Activated naive CD4-positive, alpha-beta T cell treated with anti-CD3 and anti-CD28 coated beads, Interleukin-2, amount 50 U/mL, for 72 hours (primary cell): ENCODE measurements around the gene ANGEL2. TPM values are rescaled to one million over a fixed set of nuclear protein-coding genes. Genes with fewer than 3 reads are reported as not detected.
"Not testable (repeated sequence)": the region's sequence is repeated elsewhere in the genome, so short reads cannot be mapped to it uniquely, and the experiment has no call there.

ENCODE experiments used
- ATAC-seq, 2 donors: fragments of 150-1000 bp; cut with Tn5 transposase; 2 replicates each; pipeline ENCODE4 v1.10.0; 2021; ENCODE audit warnings: mild to moderate bottlenecking in 2 of 2, moderate library complexity in 2 of 2
- DNase-seq, 2 donors: peaks; one replicate each; pipeline ENCODE4 v3.0.0; 2021 to 2022; ENCODE audit warnings: low spot score in 2 of 2
- H3K27ac Mint-ChIP-seq, 2 donors: one replicate each; pipeline ENCODE4 v1.8.0; 2022; ENCODE audit warnings: mild to moderate bottlenecking in 2 of 2, mixed read lengths in 2 of 2
- H3K36me3 Mint-ChIP-seq, 2 donors: one replicate each; pipeline ENCODE4 v1.8.0; 2022; ENCODE audit warnings: mixed read lengths in 2 of 2
- H3K9me3 Mint-ChIP-seq, 2 donors: one replicate each; pipeline ENCODE4 v1.8.0; 2022; ENCODE audit warnings: mixed read lengths in 2 of 2
- total RNA-seq, 2 donors: library from RNA; stranded (reverse); gene quantifications; one replicate each; pipeline ENCODE4 v1.2.3, GENCODE V29; 2022

ANGEL2 gene
- total RNA-seq, 2 donors from 2014 or later, result 47.7 to 53.9 TPM

DNA sequence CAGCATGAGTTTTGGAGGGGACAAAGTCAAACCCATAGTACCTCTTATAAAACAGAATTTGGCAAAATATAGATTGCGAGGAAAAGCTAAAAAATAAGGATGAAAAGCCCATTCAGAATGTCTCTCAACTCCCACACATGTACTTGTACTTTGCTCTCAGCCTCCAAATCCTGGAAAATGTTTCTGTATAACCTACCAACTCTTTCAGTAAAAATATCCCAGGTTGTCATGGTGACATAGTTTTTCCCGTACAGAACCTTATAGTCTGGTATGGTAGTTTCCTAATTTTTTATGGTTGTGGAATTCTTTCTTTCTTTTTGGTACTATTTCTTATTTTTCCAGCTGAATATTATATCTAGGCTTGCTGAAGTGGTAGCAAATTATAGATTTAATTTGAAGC is 19.9 kb upstream of the ANGEL2 start:
- no peak overlapping the region for H3K27ac Mint-ChIP-seq
- H3K36me3 Mint-ChIP-seq, result no peaks in the 10 kb centered on the region
- no peaks in the 10 kb centered on the region for H3K9me3 Mint-ChIP-seq
- no peak for DNase-seq
- ATAC-seq, result no peak

- ATAC-seq (no peak), DNase-seq (no peak)
- Mint-ChIP-seq H3K9me3 (no peaks in the 10 kb centered on the region), H3K36me3 (no peaks in the 10 kb centered on the region), H3K27ac (no peak overlapping the region)
Measured at GRCh38 chr1:213034713-213035112, 19.0 kb upstream of the ANGEL2 start.

DNA sequence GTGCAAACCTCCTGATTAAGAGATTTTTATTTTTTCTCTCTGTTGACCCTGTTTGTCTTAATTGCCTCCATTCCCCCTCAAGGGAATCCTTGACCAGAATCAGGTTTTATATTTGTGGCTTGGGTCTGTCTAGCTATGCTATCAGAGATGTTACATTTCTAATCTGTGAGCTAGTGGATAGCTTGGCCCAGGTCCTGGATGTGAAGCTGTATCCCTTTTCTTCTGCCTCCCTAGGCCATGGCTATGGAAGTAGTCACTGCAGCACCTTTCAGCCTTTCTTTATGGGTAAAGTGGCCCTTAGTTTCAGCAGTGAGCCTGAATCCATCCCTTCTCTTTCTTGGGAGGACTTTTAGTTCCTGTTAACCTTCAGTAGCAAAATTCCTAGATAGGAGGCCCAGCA is 17.0 kb upstream of the ANGEL2 start:
- H3K36me3 Mint-ChIP-seq, result no peaks in the 10 kb centered on the region
- H3K27ac Mint-ChIP-seq, result no peak overlapping the region
- no peak for DNase-seq
- H3K9me3 Mint-ChIP-seq, result no peaks in the 10 kb centered on the region
- no peak for ATAC-seq

DNA sequence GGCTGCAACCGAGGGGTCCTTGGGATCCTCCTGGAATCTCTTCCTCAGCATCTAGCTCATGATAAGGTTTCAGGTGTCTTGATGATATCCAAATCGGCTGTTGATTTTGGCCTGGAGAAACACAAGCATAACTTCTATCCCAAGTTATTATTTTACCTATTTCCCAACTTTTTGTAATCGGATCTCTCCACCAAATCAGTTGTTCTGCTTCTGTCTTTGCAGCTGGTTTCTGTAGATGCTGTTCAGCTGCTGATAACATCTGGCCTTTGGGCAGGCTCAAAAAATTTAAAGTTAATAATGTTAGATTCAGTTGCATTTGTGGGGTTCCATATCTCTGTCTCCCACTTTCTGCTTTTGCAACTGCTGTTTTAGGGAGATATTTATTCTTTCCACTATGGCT is 11.4 kb upstream of the ANGEL2 start:
- ATAC-seq, H3K9me3 Mint-ChIP-seq, H3K27ac Mint-ChIP-seq: not testable (repeated sequence)

GRCh38 chr1:213020016-213020415 is 4.3 kb upstream of the ANGEL2 start:
- ATAC-seq (no peak), DNase-seq (no peak)
- H3K27ac Mint-ChIP-seq, result no peak overlapping the region
- no peaks in the 10 kb centered on the region for H3K9me3 Mint-ChIP-seq
- peaks cover 7 to 8% of the 10 kb centered on the region in 2 donors for H3K36me3 Mint-ChIP-seq

More for the DNA sequence above, 11.4 kb upstream of the ANGEL2 start:
- DNase-seq, H3K36me3 Mint-ChIP-seq: not testable (repeated sequence)

- no peaks in the 10 kb centered on the region for H3K9me3 Mint-ChIP-seq
- H3K36me3 Mint-ChIP-seq, result peaks cover 9 to 10% of the 10 kb centered on the region in 2 donors
- no peak overlapping the region for H3K27ac Mint-ChIP-seq
- ATAC-seq, result no peak
- no peak for DNase-seq
Measured at GRCh38 chr1:213019450-213019849, 3.8 kb upstream of the ANGEL2 start.

DNA sequence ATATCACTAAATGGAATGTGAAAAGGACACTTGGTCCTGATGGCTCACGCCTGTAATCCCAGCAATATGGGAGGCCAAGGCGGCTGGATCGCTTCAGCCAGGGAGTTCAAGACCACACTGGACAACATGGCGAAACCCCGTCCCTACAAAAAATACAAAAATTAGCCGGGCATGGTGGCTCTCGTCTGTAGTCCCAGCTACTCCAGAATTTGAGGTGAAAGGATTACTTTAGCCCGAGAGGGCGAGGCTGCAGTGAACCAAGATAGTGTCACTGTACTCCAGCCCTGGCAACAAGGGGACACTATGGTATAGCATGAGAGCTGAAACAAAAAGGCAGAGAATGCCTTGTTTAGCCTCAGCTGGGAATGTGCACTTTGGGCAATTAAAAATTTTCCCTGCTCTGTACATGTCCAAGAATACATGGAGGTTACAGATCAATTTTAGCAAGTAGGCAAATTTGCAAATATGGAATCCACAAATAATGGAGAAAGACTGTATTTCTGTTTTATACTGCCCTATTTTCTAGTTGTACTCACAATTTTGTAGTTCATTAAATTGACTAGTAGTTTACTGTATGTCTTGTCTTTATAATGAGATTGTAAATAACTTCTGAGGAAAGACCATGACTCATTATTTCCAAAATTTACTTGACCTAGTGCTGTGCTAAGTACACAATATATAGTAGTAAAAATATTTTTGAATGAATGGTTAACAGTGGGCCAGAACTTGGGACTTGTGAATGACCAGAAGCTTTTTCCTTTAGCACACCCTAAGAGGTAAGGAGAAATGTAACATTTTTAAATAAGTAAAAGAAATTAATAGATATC is 2.0 kb upstream of the ANGEL2 start:
- H3K27ac Mint-ChIP-seq, result no peak overlapping the region
- no peaks in the 10 kb centered on the region for H3K9me3 Mint-ChIP-seq
- peaks cover 9 to 10% of the 10 kb centered on the region in 2 donors for H3K36me3 Mint-ChIP-seq
- DNase-seq (no peak), ATAC-seq (no peak)

- Mint-ChIP-seq H3K36me3 (peaks cover 9 to 17% of the 10 kb centered on the region in 2 donors), H3K9me3 (no peaks in the 10 kb centered on the region), H3K27ac (peak overlapping the region; percentile 85 to 98)
- peak in 1 of 2 donors; percentile 4 for DNase-seq
- ATAC-seq, result no peak
Measured at GRCh38 chr1:213014642-213015041, 1.0 kb downstream of the ANGEL2 start.

DNA sequence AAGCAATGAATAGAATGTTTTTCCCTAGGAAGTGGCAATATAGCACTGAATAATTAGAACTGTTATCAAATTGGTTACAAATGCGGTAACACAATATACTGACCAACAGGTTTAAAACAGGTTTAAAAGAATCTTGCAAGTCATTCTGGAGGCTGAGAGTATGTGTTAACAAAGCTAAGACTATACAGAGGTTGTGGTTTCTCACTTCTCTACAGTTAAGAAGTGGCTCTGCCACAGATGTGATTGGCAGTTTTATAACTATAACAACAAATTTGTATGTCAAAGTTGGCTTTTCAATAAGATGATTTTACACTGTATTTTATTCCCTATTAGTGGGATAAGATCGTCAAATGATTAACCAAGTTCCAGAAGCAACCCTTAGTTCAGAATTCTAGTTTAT is 7.1 kb downstream of the ANGEL2 start:
- Mint-ChIP-seq H3K27ac (peak overlapping the region in 1 of 2 donors; percentile 20), H3K36me3 (peaks cover 0 to 7% of the 10 kb centered on the region in 2 donors), H3K9me3 (no peaks in the 10 kb centered on the region)
- DNase-seq (no peak), ATAC-seq (peak; percentile 37 to 68)

DNA sequence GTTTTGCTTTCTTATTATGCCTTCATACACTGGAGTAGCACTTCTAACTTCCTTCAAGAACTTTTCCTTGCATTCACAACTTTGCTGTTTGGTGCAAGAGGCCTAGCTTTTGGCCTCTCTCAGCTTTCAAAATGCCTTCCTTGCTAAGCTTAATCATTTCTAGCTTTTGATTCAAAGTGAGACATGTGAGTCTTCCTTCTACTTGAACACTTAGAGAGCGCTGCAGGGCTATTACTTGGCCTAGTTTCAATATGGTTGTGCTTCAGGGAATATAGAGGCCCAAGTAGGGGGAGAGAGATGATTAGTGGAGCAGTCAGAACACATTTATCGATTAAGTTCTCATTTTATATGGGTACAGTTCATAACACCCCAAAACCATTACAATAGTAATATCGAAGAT is 12.4 kb downstream of the ANGEL2 start:
- Mint-ChIP-seq H3K27ac (peak overlapping the region in 1 of 2 donors; percentile 46), H3K9me3 (no peaks in the 10 kb centered on the region), H3K36me3 (peaks cover 4 to 6% of the 10 kb centered on the region in 2 donors)
- ATAC-seq, result peak; percentile 82 to 98
- DNase-seq, result peak in 1 of 2 donors; percentile 31

DNA sequence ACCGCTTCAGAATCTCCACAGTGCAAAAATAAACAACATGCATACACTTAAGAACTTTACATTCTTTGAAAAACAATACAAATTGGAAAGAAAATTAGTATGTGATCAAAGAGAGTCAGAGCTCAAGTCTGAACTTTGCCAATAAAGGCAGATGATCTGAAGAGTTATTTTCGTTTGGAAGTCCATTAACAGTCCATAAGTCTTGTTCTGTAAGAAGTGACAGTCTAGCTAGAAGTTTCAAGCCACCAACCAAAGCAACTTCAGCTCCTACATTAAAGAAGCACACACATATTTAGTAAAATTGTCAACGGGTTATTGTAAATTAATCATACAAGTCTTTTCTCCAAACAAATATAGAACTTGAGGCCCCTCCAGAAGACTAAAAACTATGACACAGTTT is 20.7 kb downstream of the ANGEL2 start:
- peaks cover 4 to 9% of the 10 kb centered on the region in 2 donors for H3K36me3 Mint-ChIP-seq
- no peak for ATAC-seq
- H3K9me3 Mint-ChIP-seq, result no peaks in the 10 kb centered on the region
- H3K27ac Mint-ChIP-seq, result no peak overlapping the region
- DNase-seq, result no peak

DNA sequence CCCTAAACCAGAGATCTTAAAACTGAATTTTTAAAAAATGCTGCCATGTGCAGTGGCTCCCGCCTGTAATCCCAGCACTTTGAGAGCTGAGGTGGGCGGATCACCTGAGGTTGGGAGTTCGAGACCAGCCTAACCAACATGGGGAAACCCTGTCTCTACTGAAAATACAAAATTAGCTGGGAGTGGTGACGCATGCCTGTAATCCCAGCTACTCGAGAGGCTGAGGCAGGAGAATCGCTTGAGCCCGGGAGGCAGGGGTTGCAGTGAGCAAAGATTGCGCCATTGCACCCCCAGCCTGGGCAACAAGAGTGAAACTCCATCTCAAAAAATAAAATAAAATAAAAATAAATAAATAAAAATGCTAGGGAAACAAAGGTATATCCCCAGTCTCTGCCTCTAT is 21.7 kb downstream of the ANGEL2 start:
- not testable (repeated sequence) for H3K36me3 Mint-ChIP-seq, H3K27ac Mint-ChIP-seq, ATAC-seq, DNase-seq, H3K9me3 Mint-ChIP-seq

GRCh38 chr1:212990276-212990675 is 25.4 kb downstream of the ANGEL2 start:
- no peak for ATAC-seq
- DNase-seq, result no peak
- Mint-ChIP-seq H3K27ac (peak overlapping the region in 1 of 2 donors; percentile 44), H3K36me3 (no peaks in the 10 kb centered on the region), H3K9me3 (no peaks in the 10 kb centered on the region)

GRCh38 chr1:212987702-212988322 is 27.9 kb downstream of the ANGEL2 start:
- Mint-ChIP-seq H3K36me3 (no peaks in the 10 kb centered on the region), H3K9me3 (no peaks in the 10 kb centered on the region), H3K27ac (no peak overlapping the region)
- DNase-seq (no peak), ATAC-seq (no peak)

- Mint-ChIP-seq H3K27ac (peak overlapping the region; percentile 11 to 31), H3K9me3 (no peaks in the 10 kb centered on the region), H3K36me3 (no peaks in the 10 kb centered on the region)
- ATAC-seq (no peak), DNase-seq (no peak)
Measured at GRCh38 chr1:212986551-212986950, 29.1 kb downstream of the ANGEL2 start.

DNA sequence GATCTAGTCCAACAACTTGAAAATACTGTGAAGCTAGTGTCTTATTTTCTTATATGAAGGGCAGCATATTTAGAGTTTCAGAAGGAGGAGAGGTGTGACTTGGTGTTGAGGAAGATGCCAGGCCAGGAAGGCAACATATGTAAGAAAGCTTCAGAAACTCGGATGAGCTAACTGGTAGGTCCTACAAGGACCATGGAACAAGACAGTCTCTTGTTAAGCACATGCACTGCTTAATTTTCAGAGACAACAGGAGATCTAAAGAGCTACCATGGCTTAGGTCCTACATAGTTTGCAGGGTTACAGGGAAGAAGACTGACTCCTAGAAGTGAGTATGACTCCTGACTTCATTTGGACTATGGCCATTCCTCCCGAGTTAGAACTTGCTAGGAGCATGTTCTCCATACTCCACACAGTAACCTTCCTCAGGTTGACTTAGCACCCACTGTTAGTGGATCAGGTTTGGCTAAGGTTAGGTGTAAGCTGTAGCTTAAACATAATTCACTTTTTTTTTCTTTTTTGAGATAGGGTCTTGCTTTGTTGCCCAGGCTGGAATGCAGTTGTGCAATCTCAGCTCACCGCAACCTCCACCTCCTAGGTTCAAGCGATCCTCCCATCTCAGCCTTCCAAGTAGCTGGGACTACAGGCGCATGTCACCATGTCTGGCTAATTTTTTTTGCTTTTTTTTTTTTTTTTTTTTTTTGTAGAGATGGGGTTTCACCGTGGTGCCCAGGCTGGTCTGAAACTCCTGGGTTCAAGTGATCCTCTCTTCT is 31.0 kb downstream of the ANGEL2 start:
- Mint-ChIP-seq H3K36me3 (no peaks in the 10 kb centered on the region), H3K27ac (no peak overlapping the region), H3K9me3 (no peaks in the 10 kb centered on the region)
- no peak for ATAC-seq
- DNase-seq, result no peak

DNA sequence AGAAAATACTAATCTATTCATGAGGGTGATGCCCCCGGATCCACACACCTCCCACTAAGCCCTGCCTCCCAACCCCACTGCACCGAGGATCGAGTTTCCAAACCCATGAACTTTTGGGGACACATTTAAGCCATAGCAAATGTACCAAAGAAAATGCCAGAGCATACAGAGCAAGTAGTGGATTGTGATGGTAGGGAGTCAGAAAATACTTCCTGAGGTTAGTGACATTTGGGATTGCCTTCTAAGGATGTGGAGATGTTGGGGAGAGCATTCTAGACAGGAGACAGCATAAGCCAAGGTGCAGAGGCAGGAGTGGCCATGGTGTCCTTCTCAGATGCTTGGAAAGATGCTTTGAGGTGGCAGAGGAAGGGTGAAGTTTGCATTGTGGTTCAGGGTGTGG is 32.2 kb downstream of the ANGEL2 start:
- ATAC-seq (no peak), DNase-seq (no peak)
- H3K36me3 Mint-ChIP-seq, result no peaks in the 10 kb centered on the region
- no peaks in the 10 kb centered on the region for H3K9me3 Mint-ChIP-seq
- H3K27ac Mint-ChIP-seq, result no peak overlapping the region
